Stimulated activated CD4-positive, alpha-beta T cell treated with anti-CD3 and anti-CD28 coated beads, Interleukin-15, amount 100 ng/mL, for 24 hours (primary cell): Measurements from ENCODE around the gene RAB4B.
"Not testable (repeated sequence)": the region's sequence is repeated elsewhere in the genome, so short reads cannot be mapped to it uniquely, and the experiment has no call there.

ENCODE experiments used
- DNase-seq: peaks from one replicate; pipeline ENCODE4 v3.0.0-alpha.2; 2020

The RAB4B gene

GRCh38 chr19:40804783-40805242, 26.8 kb downstream of the RAB4B start:
- DNase-seq, result no peak

DNA sequence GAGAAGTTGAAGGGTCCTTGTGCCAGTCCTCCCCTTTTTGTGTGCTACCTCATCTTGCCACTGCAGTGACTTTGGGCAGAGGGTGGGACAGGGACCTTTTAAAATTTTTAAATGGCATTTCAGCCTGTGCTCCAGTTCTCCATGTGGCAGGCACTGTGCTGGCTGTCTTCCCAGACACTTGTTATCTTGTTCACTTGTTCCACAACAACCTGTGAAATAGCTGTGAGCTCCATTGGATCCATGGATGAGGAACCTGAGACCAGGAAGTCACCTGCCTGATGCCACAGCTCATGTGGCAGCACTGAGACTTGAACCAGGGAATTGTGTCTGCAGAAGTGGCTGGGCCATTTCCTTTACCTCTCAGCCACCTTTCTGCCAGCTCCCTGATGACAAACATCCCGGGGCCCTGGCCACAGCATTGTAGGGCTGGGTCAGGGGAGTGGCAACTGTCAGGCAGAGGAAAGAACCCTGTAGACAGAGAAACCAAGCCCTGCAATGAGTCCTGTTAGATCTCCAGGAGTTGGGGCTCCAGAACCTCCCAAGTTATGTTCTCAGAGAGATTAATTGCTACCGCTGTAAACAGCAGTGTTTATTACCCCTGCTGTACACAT, 27.3 kb downstream of the RAB4B start:
- no peak for DNase-seq

- peak; percentile 88 for DNase-seq
Measured at GRCh38 chr19:40806423-40807146, 28.5 kb downstream of the RAB4B start.

DNA sequence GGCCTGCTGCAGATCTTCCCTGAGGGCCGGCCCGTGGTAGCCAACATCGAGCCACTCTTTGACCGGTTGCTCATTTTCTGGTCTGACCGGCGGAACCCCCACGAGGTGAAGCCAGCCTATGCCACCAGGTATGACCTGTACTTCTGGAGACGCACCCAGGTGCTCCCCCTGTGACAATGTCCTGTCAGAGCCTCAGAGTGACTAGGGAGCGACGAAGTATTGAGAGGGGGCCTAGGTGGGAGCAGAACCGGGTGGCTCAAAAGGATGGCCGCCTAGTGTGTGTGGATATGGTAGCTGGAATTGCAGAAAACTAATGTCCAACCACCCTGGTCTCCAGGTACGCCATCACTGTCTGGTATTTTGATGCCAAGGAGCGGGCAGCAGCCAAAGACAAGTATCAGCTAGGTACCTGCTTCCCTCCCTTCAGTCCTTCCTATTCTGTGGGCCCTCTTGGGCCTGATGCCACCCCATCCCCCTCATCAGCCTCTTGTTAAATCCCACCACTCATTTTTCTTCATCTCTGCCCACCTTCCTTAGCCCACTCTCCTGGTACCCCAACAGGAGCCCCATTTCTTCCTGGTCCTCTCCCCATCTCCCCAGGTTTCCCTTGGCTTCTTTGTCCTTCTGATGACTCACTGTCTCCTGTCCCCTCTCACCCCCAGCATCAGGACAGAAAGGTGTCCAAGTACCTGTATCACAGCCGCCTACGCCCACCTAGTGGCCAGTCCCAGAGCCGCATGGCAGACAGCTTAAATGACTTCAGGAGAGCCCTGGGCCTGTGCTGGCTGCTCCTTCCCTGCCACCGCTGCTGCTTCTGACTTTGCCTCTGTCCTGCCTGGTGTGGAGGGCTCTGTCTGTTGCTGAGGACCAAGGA, 29.3 kb downstream of the RAB4B start:
- no peak for DNase-seq

DNA sequence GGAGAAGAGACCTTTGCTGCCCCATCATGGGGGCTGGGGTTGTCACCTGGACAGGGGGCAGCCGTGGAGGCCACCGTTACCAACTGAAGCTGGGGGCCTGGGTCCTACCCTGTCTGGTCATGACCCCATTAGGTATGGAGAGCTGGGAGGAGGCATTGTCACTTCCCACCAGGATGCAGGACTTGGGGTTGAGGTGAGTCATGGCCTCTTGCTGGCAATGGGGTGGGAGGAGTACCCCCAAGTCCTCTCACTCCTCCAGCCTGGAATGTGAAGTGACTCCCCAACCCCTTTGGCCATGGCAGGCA, 29.9 kb downstream of the RAB4B start:
- DNase-seq, result no peak

GRCh38 chr19:40808497-40808896, 30.4 kb downstream of the RAB4B start:
- no peak for DNase-seq

- DNase-seq, result no peak
Measured at GRCh38 chr19:40809358-40810086, 31.5 kb downstream of the RAB4B start.

- DNase-seq, result no peak
Measured at GRCh38 chr19:40810160-40810559, 32.1 kb downstream of the RAB4B start.

- peak; percentile 59 for DNase-seq
Measured at GRCh38 chr19:40810649-40811408, 32.8 kb downstream of the RAB4B start.

GRCh38 chr19:40811478-40812341, 33.7 kb downstream of the RAB4B start:
- DNase-seq, result peak; percentile 46

DNA sequence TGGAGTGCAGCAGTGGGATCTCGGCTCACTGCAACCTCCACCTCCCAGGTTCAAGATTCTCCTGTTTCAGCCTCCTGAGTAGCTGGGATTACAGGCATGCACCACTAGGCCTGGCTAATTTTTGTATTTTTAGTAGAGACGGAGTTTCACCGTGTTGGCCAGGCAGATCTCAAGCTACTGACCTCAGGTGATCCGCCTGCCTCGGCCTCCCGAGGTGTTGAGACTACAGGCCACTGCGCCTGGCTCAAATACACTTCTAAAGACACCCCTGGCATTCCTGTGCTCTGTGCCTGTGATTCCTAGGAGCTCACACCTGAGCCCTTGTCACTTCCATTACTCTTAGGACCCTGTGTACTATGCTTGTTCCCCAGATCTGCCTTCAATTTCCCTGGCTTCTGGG, 34.5 kb downstream of the RAB4B start:
- not testable (repeated sequence) for DNase-seq

GRCh38 chr19:40813182-40813581, 35.1 kb downstream of the RAB4B start:
- no peak for DNase-seq

DNA sequence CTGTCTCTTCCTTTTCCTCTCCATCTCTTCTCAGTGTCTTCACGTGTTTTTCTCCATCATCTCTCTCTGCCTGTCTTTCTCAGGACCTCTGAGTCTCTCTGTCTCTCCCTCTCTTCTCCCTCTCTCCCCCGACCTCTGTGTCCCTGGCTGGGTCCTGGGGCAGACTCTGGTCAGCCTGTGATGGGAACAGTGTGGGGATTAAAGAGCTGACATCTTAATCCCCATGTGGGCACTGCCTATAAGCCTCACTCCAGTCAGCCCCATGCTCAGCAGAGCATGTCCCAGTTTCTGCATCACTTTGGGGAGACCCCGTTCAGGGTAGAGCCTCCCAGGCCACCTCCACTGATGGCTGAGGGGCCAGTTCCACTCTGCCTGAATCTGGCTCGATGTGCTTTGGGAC, 37.2 kb downstream of the RAB4B start:
- DNase-seq, result no peak

DNA sequence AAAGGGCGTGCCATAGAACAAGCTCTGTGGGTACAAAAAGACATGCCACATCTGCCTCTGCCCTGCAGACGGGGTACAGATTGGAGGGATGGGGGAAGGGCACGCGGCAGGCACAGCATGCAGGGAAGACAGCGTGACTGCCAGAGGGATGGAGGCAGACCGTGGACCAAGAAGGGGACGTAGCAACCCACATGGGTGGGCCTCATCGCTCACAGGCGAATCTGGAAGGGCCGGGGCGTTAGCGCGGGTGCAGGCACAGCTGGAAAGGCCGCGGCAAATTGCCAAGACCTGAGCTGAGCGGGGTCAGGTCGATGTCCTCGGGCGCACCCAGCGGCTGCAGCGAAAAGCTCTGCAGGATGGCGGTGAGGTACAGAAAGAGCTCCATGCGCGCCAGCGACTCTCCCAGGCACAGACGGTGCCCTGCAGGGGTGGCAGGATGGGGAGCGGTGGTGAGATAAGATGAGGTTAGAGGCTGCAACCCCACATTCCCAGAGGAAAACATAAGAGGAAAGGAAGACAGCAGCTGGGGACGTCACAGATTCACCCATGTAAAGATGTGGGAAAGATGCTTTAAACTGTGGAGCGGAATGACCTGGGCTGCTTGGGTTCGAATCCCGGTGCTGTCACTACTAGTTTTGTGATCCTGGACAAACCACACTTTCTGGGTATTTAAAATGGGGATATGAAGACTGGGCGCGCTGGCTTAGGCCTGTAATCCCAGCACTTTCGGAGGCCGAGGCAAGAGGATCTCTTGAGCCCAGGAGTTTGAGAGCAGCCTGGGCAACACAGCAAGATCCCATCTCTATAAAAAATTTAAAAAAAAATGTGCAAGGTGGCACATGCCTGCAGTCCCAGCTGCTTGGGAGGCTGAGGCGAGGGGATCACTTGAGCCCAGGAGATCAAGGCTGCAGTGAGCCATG, 40.7 kb downstream of the RAB4B start:
- DNase-seq, result peak; percentile 84

GRCh38 chr19:40819479-40820234, 41.6 kb downstream of the RAB4B start:
- DNase-seq, result peak; percentile 73

GRCh38 chr19:40822161-40822560, 44.1 kb downstream of the RAB4B start:
- DNase-seq, result no peak

- not testable (repeated sequence) for DNase-seq
Measured at GRCh38 chr19:40822704-40823553, 44.9 kb downstream of the RAB4B start.

- DNase-seq, result not testable (repeated sequence)
Measured at GRCh38 chr19:40824916-40825315, 46.9 kb downstream of the RAB4B start.
